RWPE2 (cell line): ENCODE data around the gene PHF10.

Experiments
- ATAC-seq: fragments of 200-7000 bp; cut with Tn5 transposase; 3 replicates; pipeline ENCODE4 v1.9.1; 2021; ENCODE audit warnings: low read depth
- DNase-seq: peaks from one replicate; pipeline ENCODE4 v3.0.0-alpha.2; 2020; ENCODE audit warnings: low spot score
- H3K27ac ChIP-seq: fragments of 450-650 bp; 2 replicates; pipeline ENCODE4 v1.5.1; 2017; ENCODE audit warnings: mild to moderate bottlenecking; ENCODE audit not compliant: poor library complexity, severe bottlenecking
- H3K27me3 ChIP-seq: fragments of 250-450 bp; sonication (Bioruptor Pico); 2 replicates; pipeline ENCODE4 v1.5.1; 2021; ENCODE audit warnings: mild to moderate bottlenecking, moderate library complexity; ENCODE audit not compliant: insufficient read depth, poor library complexity, severe bottlenecking
- H3K36me3 ChIP-seq: fragments of 250-450 bp; sonication (Bioruptor Pico); 2 replicates; pipeline ENCODE4 v1.5.1; 2020; ENCODE audit warnings: low read depth, mild to moderate bottlenecking, moderate library complexity
- H3K4me1 ChIP-seq: fragments of 250-450 bp; sonication (Bioruptor Pico); 2 replicates; pipeline ENCODE4 v1.5.1; 2021; ENCODE audit warnings: mild to moderate bottlenecking, moderate library complexity; ENCODE audit not compliant: insufficient read depth, poor library complexity, severe bottlenecking
- H3K4me3 ChIP-seq: fragments of 250-450 bp; sonication (Bioruptor Pico); 2 replicates; pipeline ENCODE4 v1.5.1; 2021; ENCODE audit warnings: mild to moderate bottlenecking, moderate library complexity; ENCODE audit not compliant: severe bottlenecking
- H3K9me3 ChIP-seq: fragments of 250-450 bp; sonication (Bioruptor Pico); 2 replicates; pipeline ENCODE4 v1.5.1; 2021; ENCODE audit warnings: mild to moderate bottlenecking, moderate library complexity; ENCODE audit not compliant: severe bottlenecking
- TF ChIP-seq, protein P1 (sequence below): fragments of 450-650 bp; IDR thresholded peaks from one replicate; pipeline ENCODE4 v1.5.1; 2017; ENCODE audit warnings: mild to moderate bottlenecking, moderate library complexity; ENCODE audit not compliant: poor library complexity, severe bottlenecking

PHF10 gene

DNA sequence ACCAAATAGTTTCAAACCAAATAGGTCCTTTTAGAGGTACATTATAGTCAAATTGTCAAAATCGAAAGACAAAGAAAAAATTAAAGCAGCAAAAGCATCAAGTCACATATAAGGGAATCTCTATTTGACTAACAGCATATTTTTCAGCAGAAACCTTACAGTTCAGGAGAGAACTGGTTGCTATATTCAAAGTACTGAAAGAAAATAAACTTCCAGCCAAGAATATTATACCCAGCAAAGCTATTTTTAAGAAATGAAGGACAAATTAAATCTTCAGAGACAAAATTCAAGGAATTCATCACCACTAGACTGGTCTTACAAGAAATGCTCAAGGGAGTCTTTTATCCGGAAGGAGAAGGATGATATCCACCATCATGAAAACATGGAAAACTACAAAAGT is 38.4 kb downstream of the PHF10 start:
- peaks cover 18% of the 10 kb centered on the region for H3K4me1 ChIP-seq
- TF ChIP-seq, protein P1, sequence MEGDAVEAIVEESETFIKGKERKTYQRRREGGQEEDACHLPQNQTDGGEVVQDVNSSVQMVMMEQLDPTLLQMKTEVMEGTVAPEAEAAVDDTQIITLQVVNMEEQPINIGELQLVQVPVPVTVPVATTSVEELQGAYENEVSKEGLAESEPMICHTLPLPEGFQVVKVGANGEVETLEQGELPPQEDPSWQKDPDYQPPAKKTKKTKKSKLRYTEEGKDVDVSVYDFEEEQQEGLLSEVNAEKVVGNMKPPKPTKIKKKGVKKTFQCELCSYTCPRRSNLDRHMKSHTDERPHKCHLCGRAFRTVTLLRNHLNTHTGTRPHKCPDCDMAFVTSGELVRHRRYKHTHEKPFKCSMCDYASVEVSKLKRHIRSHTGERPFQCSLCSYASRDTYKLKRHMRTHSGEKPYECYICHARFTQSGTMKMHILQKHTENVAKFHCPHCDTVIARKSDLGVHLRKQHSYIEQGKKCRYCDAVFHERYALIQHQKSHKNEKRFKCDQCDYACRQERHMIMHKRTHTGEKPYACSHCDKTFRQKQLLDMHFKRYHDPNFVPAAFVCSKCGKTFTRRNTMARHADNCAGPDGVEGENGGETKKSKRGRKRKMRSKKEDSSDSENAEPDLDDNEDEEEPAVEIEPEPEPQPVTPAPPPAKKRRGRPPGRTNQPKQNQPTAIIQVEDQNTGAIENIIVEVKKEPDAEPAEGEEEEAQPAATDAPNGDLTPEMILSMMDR, result no peak
- H3K9me3 ChIP-seq, result peaks cover 20% of the 10 kb centered on the region
- H3K27ac ChIP-seq, result no peak overlapping the region
- peaks cover 52% of the 10 kb centered on the region for H3K36me3 ChIP-seq
- no peaks in the 10 kb centered on the region for H3K27me3 ChIP-seq
- DNase-seq, result no peak
- ATAC-seq, result no peak
- H3K4me3 ChIP-seq, result no peak overlapping the region

GRCh38 chr6:169684056-169684455 is 40.2 kb downstream of the PHF10 start:
- Histone ChIP-seq H3K36me3 (peaks cover 64% of the 10 kb centered on the region), H3K4me1 (peaks cover 6% of the 10 kb centered on the region)

DNA sequence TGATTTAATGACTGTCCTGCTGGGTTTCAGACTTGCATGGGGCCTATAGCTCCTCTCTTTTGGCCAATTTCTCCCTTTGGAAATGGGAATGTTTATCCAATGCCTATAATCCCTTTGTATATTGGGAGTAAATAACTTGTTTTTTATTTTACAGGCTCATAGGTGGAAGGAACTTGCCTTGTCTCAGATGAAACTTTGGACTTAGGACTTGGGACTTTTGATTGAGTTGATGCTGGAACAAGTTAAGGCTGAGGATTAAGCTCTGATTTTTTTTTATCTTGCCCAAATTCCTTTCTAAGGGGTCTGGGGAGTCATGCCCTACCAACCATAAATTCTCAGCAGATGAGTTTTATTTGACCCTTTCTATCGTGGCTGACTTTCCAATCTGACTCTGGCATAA is 46.0 kb downstream of the PHF10 start:
- DNase-seq, result no peak

More at GRCh38 chr6:169684056-169684455, 40.2 kb downstream of the PHF10 start:
- DNase-seq (no peak), ATAC-seq (no peak)
- Histone ChIP-seq H3K4me3 (no peak overlapping the region), H3K9me3 (peaks cover 20% of the 10 kb centered on the region), H3K27ac (no peak overlapping the region), H3K27me3 (no peaks in the 10 kb centered on the region)
- TF ChIP-seq, protein P1, result no peak

GRCh38 chr6:169677096-169677495 is 47.2 kb downstream of the PHF10 start:
- TF ChIP-seq, protein P1, result no peak
- no peak overlapping the region for H3K4me3 ChIP-seq
- ATAC-seq (no peak), DNase-seq (no peak)
- no peaks in the 10 kb centered on the region for H3K27me3 ChIP-seq
- peaks cover 29% of the 10 kb centered on the region for H3K36me3 ChIP-seq
- no peaks in the 10 kb centered on the region for H3K9me3 ChIP-seq
- no peaks in the 10 kb centered on the region for H3K4me1 ChIP-seq
- H3K27ac ChIP-seq, result no peak overlapping the region

More for the DNA sequence above, 46.0 kb downstream of the PHF10 start:
- H3K4me1 ChIP-seq, result no peaks in the 10 kb centered on the region
- no peak for ATAC-seq
- no peaks in the 10 kb centered on the region for H3K27me3 ChIP-seq
- H3K27ac ChIP-seq, result no peak overlapping the region
- H3K4me3 ChIP-seq, result no peak overlapping the region
- peaks cover 32% of the 10 kb centered on the region for H3K36me3 ChIP-seq
- TF ChIP-seq, protein P1, result no peak
- H3K9me3 ChIP-seq, result no peaks in the 10 kb centered on the region

DNA sequence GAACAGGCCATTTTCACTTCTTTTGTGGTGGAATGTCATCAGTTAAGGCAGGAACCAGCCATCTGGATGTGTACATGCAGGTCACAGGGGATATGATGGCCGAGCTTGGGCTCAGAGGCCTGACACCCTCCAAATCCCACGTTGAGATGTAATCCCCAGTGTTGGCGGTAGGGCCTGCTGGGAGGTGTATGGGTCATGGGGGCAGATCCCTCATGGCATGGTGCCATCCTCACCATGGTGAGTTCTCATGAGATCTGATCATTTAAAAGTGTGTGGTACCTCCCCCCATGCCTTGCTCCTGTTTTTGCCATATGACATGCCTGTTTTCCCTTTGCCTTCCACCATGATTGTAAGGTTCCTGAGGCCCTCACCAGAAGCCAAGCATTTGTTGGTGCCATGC is 49.3 kb downstream of the PHF10 start:
- TF ChIP-seq, protein P1, result no peak
- Histone ChIP-seq H3K27ac (no peak overlapping the region), H3K4me3 (no peak overlapping the region), H3K36me3 (peaks cover 24% of the 10 kb centered on the region), H3K27me3 (no peaks in the 10 kb centered on the region), H3K4me1 (no peaks in the 10 kb centered on the region), H3K9me3 (no peaks in the 10 kb centered on the region)
- DNase-seq (no peak), ATAC-seq (no peak)
